ENCODE measurements around the gene UCN2. TPM values are rescaled to one million over a fixed set of nuclear protein-coding genes. Genes with fewer than 3 reads are reported as not detected.
A peak's percentile ranks its signal among the peaks of the same experiment; 100 is the strongest.

Gene UCN2
- polyA plus RNA-seq, 2 of the 4 experiments (the other 2 are of a cell fraction), result 4.0 to 15.9 TPM

GRCh38 chr3:48599509-48600285, 36.1 kb upstream of the UCN2 start:
- FAIRE-seq, result no peak

More at GRCh38 chr3:48599509-48600285, 36.1 kb upstream of the UCN2 start:
- WGBS (ENCODE audit: missing lambda C conversion rate), result 98% methylated on average over 8 of the region's 12 CpGs
- H3K4me3 ChIP-seq, result no peak overlapping the region
- peaks cover 45% of the 10 kb centered on the region for H3K4me1 ChIP-seq
- no peak for TF ChIP-seq MAFK (IDR thresholded peaks at IDR 0.05; ENCODE audit: partially characterized antibody)
- TF ChIP-seq HMGXB4 (CRISPR knock-in tag; IDR thresholded peaks at IDR 0.05; ENCODE audit: borderline replicate concordance), result no peak
- no peak for TF ChIP-seq BCL3 (IDR thresholded peaks at IDR 0.05)
- TF ChIP-seq HOXB5 (CRISPR knock-in tag; IDR thresholded peaks at IDR 0.05), result no peak
- TF ChIP-seq CBX8 (IDR thresholded peaks at IDR 0.05), result no peak
- TF ChIP-seq TP53 (CRISPR knock-in tag; IDR thresholded peaks at IDR 0.05), result no peak
- no peak for TF ChIP-seq FOXS1 (CRISPR knock-in tag; IDR thresholded peaks at IDR 0.05)
- TF ChIP-seq RFX5 (IDR thresholded peaks at IDR 0.05), result no peak
- no peak for TF ChIP-seq USF2 (IDR thresholded peaks at IDR 0.05)
- TF ChIP-seq KDM1A (IDR thresholded peaks at IDR 0.05; ENCODE audit: low read depth), result no peak
- no peak for TF ChIP-seq GATA3 (IDR thresholded peaks at IDR 0.05; ENCODE audit: borderline replicate concordance)
- no peak for TF ChIP-seq CBX2 (IDR thresholded peaks at IDR 0.05; ENCODE audit: borderline replicate concordance, low read depth)
- TF ChIP-seq REST (IDR thresholded peaks at IDR 0.05), result no peak
- no peak for TF ChIP-seq SREBF2 (IDR thresholded peaks at IDR 0.05)
- no peak for TF ChIP-seq KDM5A (IDR thresholded peaks at IDR 0.05)
- TF ChIP-seq EP300 (IDR thresholded peaks at IDR 0.05), result no peak
- TF ChIP-seq HOXA7 (CRISPR knock-in tag; IDR thresholded peaks at IDR 0.05), result no peak
- ChIA-PET CTCF (interaction anchor here (1.0 to 4.6 kb wide), 3 partner anchors 12 to 35 kb away, joined by 5 to 19 read pairs (median 5); partner anchors contain the start of gene SLC26A6), POLR2A (no interaction called here)
- ATAC-seq (no peak), DNase-seq (ENCODE audit: low read depth in 1 of 2, low spot score in 1 of 2) (no peak)
- H3K27ac ChIP-seq, result peak overlapping the region; percentile 99 to 100
- H3K4me2 ChIP-seq, result peak overlapping the region; percentile 96
- H3K9me3 ChIP-seq, result no peaks in the 10 kb centered on the region

Data from A549 (cell line).